ENCODE data around the gene NRG2. TPM values are rescaled to one million over a fixed set of nuclear protein-coding genes. Genes with fewer than 3 reads are reported as not detected.

Gene NRG2
- polyA plus RNA-seq, 4 donors = 1.4 to 1.6 (median 1.5) TPM

GRCh38 chr5:140041492-140042392 lies 1.4 kb downstream of the NRG2 start:
- DNase-seq (ENCODE audit: low read depth in 4 of 4, low spot score in 2 of 4) = no peak

GRCh38 chr5:140041099-140041491 lies 2.0 kb downstream of the NRG2 start:
- no peak for DNase-seq (ENCODE audit: low read depth in 4 of 4, low spot score in 2 of 4)

GRCh38 chr5:140040358-140040757 lies 2.7 kb downstream of the NRG2 start:
- no peak for DNase-seq (ENCODE audit: low read depth in 4 of 4, low spot score in 2 of 4)

- no peak for DNase-seq (ENCODE audit: low read depth in 4 of 4, low spot score in 2 of 4)
Observed at GRCh38 chr5:140039561-140039960, 3.5 kb downstream of the NRG2 start.

GRCh38 chr5:140038373-140038957 lies 4.6 kb downstream of the NRG2 start:
- no peak for DNase-seq (ENCODE audit: low read depth in 4 of 4, low spot score in 2 of 4)

GRCh38 chr5:140037012-140037411 lies 6.1 kb downstream of the NRG2 start:
- DNase-seq (ENCODE audit: low read depth in 4 of 4, low spot score in 2 of 4) = no peak

- no peak for DNase-seq (ENCODE audit: low read depth in 4 of 4, low spot score in 2 of 4)
Observed at GRCh38 chr5:140035881-140036280, 7.2 kb downstream of the NRG2 start.

GRCh38 chr5:140033037-140033760 lies 9.9 kb downstream of the NRG2 start:
- no peak for DNase-seq (ENCODE audit: low read depth in 4 of 4, low spot score in 2 of 4)

- no peak for DNase-seq (ENCODE audit: low read depth in 4 of 4, low spot score in 2 of 4)
Observed at GRCh38 chr5:140032296-140032695, 10.8 kb downstream of the NRG2 start.

GRCh38 chr5:140027807-140028206 lies 15.3 kb downstream of the NRG2 start:
- DNase-seq (ENCODE audit: low read depth in 4 of 4, low spot score in 2 of 4) = no peak

- DNase-seq (ENCODE audit: low read depth in 4 of 4, low spot score in 2 of 4) = no peak
Observed at GRCh38 chr5:140025736-140026135, 17.4 kb downstream of the NRG2 start.

- DNase-seq (ENCODE audit: low read depth in 4 of 4, low spot score in 2 of 4) = no peak
Observed at GRCh38 chr5:140024928-140025327, 18.2 kb downstream of the NRG2 start.

GRCh38 chr5:140023611-140024191 lies 19.4 kb downstream of the NRG2 start:
- DNase-seq (ENCODE audit: low read depth in 4 of 4, low spot score in 2 of 4) = no peak

- no peak for DNase-seq (ENCODE audit: low read depth in 4 of 4, low spot score in 2 of 4)
Observed at GRCh38 chr5:140020601-140021177, 22.4 kb downstream of the NRG2 start.

- no peak for DNase-seq (ENCODE audit: low read depth in 4 of 4, low spot score in 2 of 4)
Observed at GRCh38 chr5:140018920-140019644, 24.0 kb downstream of the NRG2 start.

- DNase-seq (ENCODE audit: low read depth in 4 of 4, low spot score in 2 of 4) = no peak
Observed at GRCh38 chr5:140018517-140018916, 24.6 kb downstream of the NRG2 start.

GRCh38 chr5:140018096-140018481 lies 25.0 kb downstream of the NRG2 start:
- no peak for DNase-seq (ENCODE audit: low read depth in 4 of 4, low spot score in 2 of 4)

- DNase-seq (ENCODE audit: low read depth in 4 of 4, low spot score in 2 of 4) = no peak
Observed at GRCh38 chr5:140017397-140018095, 25.6 kb downstream of the NRG2 start.

GRCh38 chr5:140015706-140016105 lies 27.4 kb downstream of the NRG2 start:
- DNase-seq (ENCODE audit: low read depth in 4 of 4, low spot score in 2 of 4) = no peak

- DNase-seq (ENCODE audit: low read depth in 4 of 4, low spot score in 2 of 4) = no peak
Observed at GRCh38 chr5:140014751-140015150, 28.3 kb downstream of the NRG2 start.
